HCT116 (cell line): ENCODE measurements around the gene MTA2. TPM values are rescaled to one million over a fixed set of nuclear protein-coding genes. Genes with fewer than 3 reads are reported as not detected.

Experiments
- ATAC-seq: fragments of 200-7000 bp; cut with Tn5 transposase; 2 replicates; pipeline ENCODE4 v1.9.1; 2020; ENCODE audit warnings: mild to moderate bottlenecking, moderate library complexity
- BruUV-seq: library from RNA; stranded (reverse); fragments of 400-500 nt; replicated peaks from 2 replicates; lab custom pipeline; 2021; lab: Mats Ljungman, UMichigan
- CTCF ChIA-PET: fragments of 300-600 bp; sonication (Branson Sonifier 250); formaldehyde crosslinking; loops from one replicate; lab custom pipeline; 2021; ENCODE audit warnings: antibody characterized with exemption; lab: Charles Lee
- POLR2A ChIA-PET: fragments of 300-600, 350-600 bp; sonication (Branson Sonifier 250); formaldehyde crosslinking; loops from one replicate; lab custom pipeline; 2021; ENCODE audit warnings: antibody characterized with exemption; lab: Charles Lee
- RAD21 ChIA-PET, 2 experiments: fragments of 300-600 bp; sonication (Branson Sonifier 250); formaldehyde crosslinking; loops; one replicate each; lab custom pipeline; 2023; ENCODE audit warnings: low total read pairs in 2 of 2; ENCODE audit not compliant: uncharacterized antibody in 2 of 2, unreplicated experiment in 2 of 2, low non-redundant PET in 1 of 2; lab: Charles Lee
- DNase-seq: peaks from one replicate; pipeline ENCODE4 v3.0.0-alpha.2; 2010; ENCODE audit warnings: low read depth, low spot score
- H2AFZ ChIP-seq: fragments of 200-600 bp; shearing (Covaris generic), sonication (generic); 2 replicates; pipeline ENCODE4 v1.6.1; 2017; ENCODE audit warnings: low read depth, mixed run types, mixed read lengths, antibody characterized with exemption, low read length; ENCODE audit not compliant: poor library complexity, severe bottlenecking
- H3K27ac ChIP-seq: 2 replicates; pipeline ENCODE4 v1.5.1; 2012; ENCODE audit warnings: low read depth, low read length
- H3K27me3 ChIP-seq: fragments of 200-600 bp; sonication (generic); 2 replicates; pipeline ENCODE4 v1.6.1; 2016; ENCODE audit warnings: mixed run types, low read length, mixed read lengths; ENCODE audit not compliant: insufficient read depth
- H3K36me3 ChIP-seq, 2 experiments: fragments of 200-500 bp in 1 of 2; fragments of 200-600 bp in 1 of 2; sonication (Bioruptor generic) in 1 of 2; sonication (generic) in 1 of 2; 2 replicates each; pipeline versions ENCODE4 v1.5.1 to v1.6.1; 2014 to 2016; ENCODE audit warnings: low read length in 2 of 2, inconsistent platforms in 1 of 2, mixed read lengths in 1 of 2, mixed run types in 1 of 2; ENCODE audit not compliant: insufficient read depth in 2 of 2, control insufficient read depth in 1 of 2
- H3K4me1 ChIP-seq, 2 experiments: fragments of 200-600 bp in 1 of 2; sonication (generic) in 1 of 2; 2 replicates each; pipeline versions ENCODE4 v1.5.1 to v1.6.1; 2012 to 2017; ENCODE audit warnings: low read length in 2 of 2, inconsistent platforms in 1 of 2, mild to moderate bottlenecking in 1 of 2, mixed read lengths in 1 of 2, mixed run types in 1 of 2, moderate library complexity in 1 of 2; ENCODE audit not compliant: insufficient read depth in 2 of 2, control insufficient read depth in 1 of 2
- H3K4me2 ChIP-seq: fragments of 200-600 bp; sonication (generic); 2 replicates; pipeline ENCODE4 v1.6.1; 2017; ENCODE audit warnings: mixed run types, low read length, mixed read lengths
- H3K4me3 ChIP-seq, 2 experiments: fragments of 200-600 bp in 1 of 2; sonication (generic) in 1 of 2; replicated peaks in 1 of 2; 2 replicates each; pipeline ENCODE4 v1.5.1; 2011 to 2016; ENCODE audit warnings: low read length in 2 of 2, control low read depth in 1 of 2, low read depth in 1 of 2, mild to moderate bottlenecking in 1 of 2, mixed read lengths in 1 of 2, mixed run types in 1 of 2
- H3K79me2 ChIP-seq: fragments of 200-600 bp; sonication (generic); 2 replicates; pipeline ENCODE4 v1.6.1; 2017; ENCODE audit warnings: mild to moderate bottlenecking, mixed run types, low read length, moderate library complexity, mixed read lengths; ENCODE audit not compliant: insufficient read depth
- H3K9ac ChIP-seq: fragments of 200-600 bp; sonication (generic); 2 replicates; pipeline ENCODE4 v1.6.1; 2016; ENCODE audit warnings: low read length, mixed read lengths
- H3K9me2 ChIP-seq: fragments of 200-600 bp; sonication (generic), shearing (Covaris generic); 2 replicates; pipeline ENCODE4 v1.6.1; 2017; ENCODE audit warnings: mixed run types, mild to moderate bottlenecking, moderate library complexity; ENCODE audit not compliant: insufficient read depth
- H3K9me3 ChIP-seq, 2 experiments: fragments of 200-500 bp in 1 of 2; fragments of 200-600 bp in 1 of 2; sonication (Bioruptor generic) in 1 of 2; sonication (generic) in 1 of 2; 2 replicates each; pipeline ENCODE4 v1.6.1; 2014 to 2017; ENCODE audit warnings: low read length in 2 of 2, mixed read lengths in 2 of 2, inconsistent platforms in 1 of 2, low read depth in 1 of 2, mild to moderate bottlenecking in 1 of 2, mixed run types in 1 of 2, moderate library complexity in 1 of 2; ENCODE audit not compliant: control insufficient read depth in 1 of 2, insufficient read depth in 1 of 2
- H4K20me1 ChIP-seq: fragments of 200-600 bp; sonication (generic), shearing (Covaris generic); 2 replicates; pipeline ENCODE4 v1.6.1; 2017; ENCODE audit warnings: mixed run types, mild to moderate bottlenecking, moderate library complexity; ENCODE audit not compliant: insufficient read depth
- CBX3 ChIP-seq: IDR thresholded peaks from 2 replicates; pipeline ENCODE4 v1.6.1; 2012; ENCODE audit warnings: low read depth
- CEBPB ChIP-seq: IDR thresholded peaks from 2 replicates; pipeline ENCODE4 v1.6.1; 2012; ENCODE audit warnings: low read depth
- ELF1 ChIP-seq: IDR thresholded peaks from 2 replicates; pipeline ENCODE4 v1.6.1; 2012; ENCODE audit warnings: low read depth, borderline replicate concordance
- JUND ChIP-seq: IDR thresholded peaks from 2 replicates; pipeline ENCODE4 v1.6.1; 2012
- POLR2A ChIP-seq: IDR thresholded peaks from 2 replicates; pipeline ENCODE4 v1.7.0; 2011; ENCODE audit warnings: borderline replicate concordance; ENCODE audit not compliant: insufficient read depth, insufficient read length; ENCODE audit errors: extremely low read depth
- POLR2AphosphoS5 ChIP-seq: IDR thresholded peaks from 2 replicates; pipeline ENCODE4 v1.6.1; 2011; ENCODE audit warnings: mild to moderate bottlenecking, low read depth, low read length, moderate library complexity
- SIN3A ChIP-seq: IDR thresholded peaks from 2 replicates; pipeline ENCODE4 v1.6.1; 2012; ENCODE audit warnings: low read depth
- SP1 ChIP-seq: IDR thresholded peaks from 2 replicates; pipeline ENCODE4 v1.6.1; 2012; ENCODE audit warnings: low read depth
- SRF ChIP-seq: IDR thresholded peaks from 2 replicates; pipeline ENCODE4 v1.6.1; 2012; ENCODE audit warnings: low read depth
- TCF7L2 ChIP-seq: IDR thresholded peaks from 2 replicates; pipeline ENCODE4 v1.7.0; 2011; ENCODE audit warnings: borderline replicate concordance, inconsistent platforms; ENCODE audit not compliant: insufficient read depth, insufficient read length; ENCODE audit errors: extremely low read depth
- ZFX ChIP-seq: fragments of 450-650 bp; IDR thresholded peaks from 2 replicates; pipeline ENCODE4 v1.6.1; 2017
- ZNF274 ChIP-seq: fragments of 200-500 bp; sonication (Bioruptor generic); IDR thresholded peaks from 2 replicates; pipeline ENCODE4 v1.6.1; 2014; ENCODE audit warnings: mild to moderate bottlenecking, low read depth, low read length, inconsistent platforms
- intact Hi-C: fragments of 100-400 bp; cut with micrococcal nuclease; formaldehyde crosslinking; loops from 2 replicates; pipeline ENCODE4 v1.10.0; 2022
- total RNA-seq: library from RNA; stranded (reverse); gene quantifications from one replicate; pipeline ENCODE4 v1.2.1, GENCODE V29; 2021; ENCODE audit not compliant: unreplicated experiment
- TF ChIP-seq, protein P1 (sequence below): IDR thresholded peaks from 2 replicates; pipeline ENCODE4 v1.6.1; 2011; ENCODE audit warnings: mild to moderate bottlenecking, low read length, moderate library complexity; ENCODE audit not compliant: insufficient replicate concordance; ENCODE audit errors: extremely low read depth
- TF ChIP-seq, protein P2 (sequence below): IDR thresholded peaks from 2 replicates; pipeline ENCODE4 v1.6.1; 2012
- TF ChIP-seq, protein P3 (sequence below): IDR thresholded peaks from 2 replicates; pipeline ENCODE4 v1.6.1; 2012

The MTA2 gene
- total RNA-seq, 1 experiment from 2014 or later: 98.9 TPM

DNA sequence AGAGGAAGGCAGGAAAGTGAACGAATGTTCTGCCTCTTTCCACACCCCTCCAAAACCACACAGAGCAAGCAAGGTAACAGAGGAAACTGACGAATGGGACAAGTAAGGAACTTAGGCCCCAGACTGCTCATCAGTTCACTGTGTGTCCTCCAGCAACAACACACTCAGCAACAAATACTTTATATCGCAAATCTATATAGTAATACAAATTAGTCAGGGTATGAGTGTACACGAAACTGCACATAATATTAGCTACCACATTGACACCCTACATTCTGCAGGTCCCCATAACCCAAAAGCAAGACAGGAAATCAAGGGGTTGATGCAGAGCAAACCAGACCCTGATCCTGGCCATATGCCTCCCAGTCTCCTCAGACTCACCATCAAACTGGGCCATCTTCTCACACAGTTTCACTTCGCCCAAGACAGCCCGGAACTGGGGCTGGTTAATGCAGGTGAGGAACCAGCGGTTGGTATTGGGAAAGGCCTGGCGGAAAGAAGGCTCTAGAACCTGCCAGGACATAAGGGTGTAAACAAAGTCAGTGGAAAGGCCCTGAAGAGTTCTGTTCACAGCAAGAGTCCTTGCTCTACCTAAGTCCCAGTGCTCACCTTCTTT, 34.5 kb downstream of the MTA2 start:
- peaks cover 63 to 82% of the 10 kb centered on the region in 2 experiments for H3K36me3 ChIP-seq
- TF ChIP-seq TCF7L2 (no peak), ELF1 (no peak), CBX3 (no peak), SRF (no peak), CEBPB (no peak), SIN3A (no peak), POLR2A (no peak)
- no peaks in the 10 kb centered on the region for H3K27me3 ChIP-seq
- BruUV-seq: no TSS peak
- no peaks in the 10 kb centered on the region for H3K9me3 ChIP-seq
- ChIA-PET POLR2A (interaction anchor here (1.2 to 1.3 kb wide), 2 partner anchors 8 to 28 kb away, joined by 3 to 4 read pairs; no protein-coding TSS in a partner anchor), RAD21 (no interaction called here), CTCF (no interaction called here)
- no peak for DNase-seq
- no peak overlapping the region for H3K4me2 ChIP-seq
- H3K4me3 ChIP-seq: no peak overlapping the region
- H4K20me1 ChIP-seq: peaks cover 31% of the 10 kb centered on the region; the same call in 1 of the 2 replicates
- peaks cover 16 to 57% of the 10 kb centered on the region in 2 experiments; a peak in 3 of 4 replicates for H3K4me1 ChIP-seq
- H3K79me2 ChIP-seq: peaks cover 99% of the 10 kb centered on the region
- no peaks in the 10 kb centered on the region for H3K9me2 ChIP-seq
- intact Hi-C loops: no loop called here
- H2AFZ ChIP-seq: no peak overlapping the region
- H3K27ac ChIP-seq: no peak overlapping the region
- ATAC-seq: no peak
- H3K9ac ChIP-seq: no peak overlapping the region

DNA sequence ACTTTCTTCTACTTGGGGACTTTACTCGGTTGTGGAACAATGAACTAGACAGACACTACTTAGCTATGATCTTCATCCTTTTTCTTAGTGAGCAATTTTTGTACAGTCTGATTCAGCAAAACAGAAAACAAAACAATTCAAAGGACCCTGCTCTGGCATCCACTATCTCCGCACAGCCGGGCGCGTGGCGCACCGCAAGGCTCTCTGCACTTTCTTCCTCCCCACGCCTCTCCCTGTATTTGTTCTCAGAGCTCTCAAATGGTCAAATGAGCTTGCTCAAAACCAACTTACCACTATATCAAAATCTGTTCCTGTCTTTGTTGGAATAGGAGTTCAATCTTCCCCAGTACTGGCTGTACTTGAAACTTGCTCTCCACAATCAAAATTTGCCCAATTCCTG, 35.4 kb downstream of the MTA2 start:
- Histone ChIP-seq H3K79me2 (peaks cover 99% of the 10 kb centered on the region), H4K20me1 (peaks cover 31% of the 10 kb centered on the region; the same call in 1 of the 2 replicates)

More for the DNA sequence above, 35.4 kb downstream of the MTA2 start:
- Histone ChIP-seq H3K9ac (no peak overlapping the region), H3K4me2 (no peak overlapping the region), H3K4me3 (no peak overlapping the region), H3K27me3 (no peaks in the 10 kb centered on the region), H3K27ac (0 out of 2 replicates have a peak overlapping the region, but pooled peaks have one; percentile 22), H3K36me3 (peaks cover 56 to 79% of the 10 kb centered on the region in 2 experiments), H3K9me3 (no peaks in the 10 kb centered on the region), H3K4me1 (peaks cover 24 to 57% of the 10 kb centered on the region in 2 experiments), H2AFZ (no peak overlapping the region), H3K9me2 (no peaks in the 10 kb centered on the region)
- no TSS peak for BruUV-seq
- POLR2A ChIA-PET: interaction anchor here (1.0 to 2.0 kb wide), 4 partner anchors 8 to 25 kb away, joined by 3 to 11 read pairs (median 4); partner anchors contain the start of genes AHNAK, EEF1G and TUT1
- RAD21 ChIA-PET: no interaction called here
- ATAC-seq (no peak), DNase-seq (no peak)
- CTCF ChIA-PET: interaction anchor here (0.9 kb wide), 1 partner anchor 142 kb away, joined by 3 read pairs; no protein-coding TSS in a partner anchor
- TF ChIP-seq SP1: no peak
- TF ChIP-seq POLR2AphosphoS5: no peak
- TF ChIP-seq, protein P1, sequence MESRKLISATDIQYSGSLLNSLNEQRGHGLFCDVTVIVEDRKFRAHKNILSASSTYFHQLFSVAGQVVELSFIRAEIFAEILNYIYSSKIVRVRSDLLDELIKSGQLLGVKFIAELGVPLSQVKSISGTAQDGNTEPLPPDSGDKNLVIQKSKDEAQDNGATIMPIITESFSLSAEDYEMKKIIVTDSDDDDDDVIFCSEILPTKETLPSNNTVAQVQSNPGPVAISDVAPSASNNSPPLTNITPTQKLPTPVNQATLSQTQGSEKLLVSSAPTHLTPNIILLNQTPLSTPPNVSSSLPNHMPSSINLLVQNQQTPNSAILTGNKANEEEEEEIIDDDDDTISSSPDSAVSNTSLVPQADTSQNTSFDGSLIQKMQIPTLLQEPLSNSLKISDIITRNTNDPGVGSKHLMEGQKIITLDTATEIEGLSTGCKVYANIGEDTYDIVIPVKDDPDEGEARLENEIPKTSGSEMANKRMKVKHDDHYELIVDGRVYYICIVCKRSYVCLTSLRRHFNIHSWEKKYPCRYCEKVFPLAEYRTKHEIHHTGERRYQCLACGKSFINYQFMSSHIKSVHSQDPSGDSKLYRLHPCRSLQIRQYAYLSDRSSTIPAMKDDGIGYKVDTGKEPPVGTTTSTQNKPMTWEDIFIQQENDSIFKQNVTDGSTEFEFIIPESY: no peak
- no peak for TF ChIP-seq ZNF274
- TF ChIP-seq, protein P2, sequence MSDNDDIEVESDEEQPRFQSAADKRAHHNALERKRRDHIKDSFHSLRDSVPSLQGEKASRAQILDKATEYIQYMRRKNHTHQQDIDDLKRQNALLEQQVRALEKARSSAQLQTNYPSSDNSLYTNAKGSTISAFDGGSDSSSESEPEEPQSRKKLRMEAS: no peak
- no peak for TF ChIP-seq JUND
- no peak for TF ChIP-seq ZFX
- TF ChIP-seq TCF7L2: no peak
- TF ChIP-seq, protein P3, sequence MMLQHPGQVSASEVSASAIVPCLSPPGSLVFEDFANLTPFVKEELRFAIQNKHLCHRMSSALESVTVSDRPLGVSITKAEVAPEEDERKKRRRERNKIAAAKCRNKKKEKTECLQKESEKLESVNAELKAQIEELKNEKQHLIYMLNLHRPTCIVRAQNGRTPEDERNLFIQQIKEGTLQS: no peak
- no peak for TF ChIP-seq POLR2A
- intact Hi-C loops: no loop called here
